Endothelial cell of umbilical vein (primary cell): Measurements from ENCODE around the gene PFKFB3. TPM values are rescaled to one million over a fixed set of nuclear protein-coding genes. Genes with fewer than 3 reads are reported as not detected.
A peak's percentile ranks its signal among the peaks of the same experiment; 100 is the strongest.
"Not testable (repeated sequence)": the region's sequence is repeated elsewhere in the genome, so short reads cannot be mapped to it uniquely, and the experiment has no call there.

ENCODE experiments used
- BruUV-seq: library from RNA; stranded (reverse); fragments of 400-500 nt; replicated peaks from 2 replicates; lab custom pipeline; 2021; lab: Mats Ljungman, UMichigan
- CTCF ChIA-PET: fragments of 300-600, 350-600 bp; sonication (Branson Sonifier 250); formaldehyde crosslinking; loops from one replicate; lab custom pipeline; 2021; ENCODE audit warnings: antibody characterized with exemption, inconsistent platforms; lab: Charles Lee
- POLR2A ChIA-PET: fragments of 300-600, 350-600 bp; sonication (Branson Sonifier 250); formaldehyde crosslinking; loops from one replicate; lab custom pipeline; 2021; ENCODE audit warnings: antibody characterized with exemption, inconsistent platforms; lab: Charles Lee
- DNase-seq: peaks from one replicate; pipeline ENCODE4 v3.0.0-alpha.2; 2011; ENCODE audit warnings: low read depth, low spot score
- FAIRE-seq: peaks from 2 replicates; lab custom pipeline; 2011; peaks lifted over from hg19 to GRCh38; lab: Jason Lieb, UNC
- H2AFZ ChIP-seq: 2 replicates; pipeline ENCODE4 v1.6.0; 2012; ENCODE audit warnings: low read depth, low read length, control low read depth, inconsistent platforms
- H3K27ac ChIP-seq: 2 replicates; pipeline ENCODE4 v1.5.1; 2011; ENCODE audit warnings: low read depth, mild to moderate bottlenecking, control low read depth, low read length, moderate library complexity; ENCODE audit not compliant: insufficient read depth
- H3K27me3 ChIP-seq, 2 experiments: 2 replicates each; pipeline versions ENCODE4 v1.6.0 to v1.6.1; 2011; ENCODE audit warnings: low read length in 2 of 2, mixed read lengths in 1 of 2; ENCODE audit not compliant: control insufficient read depth in 2 of 2, insufficient read depth in 2 of 2
- H3K36me3 ChIP-seq, 2 experiments: 2 replicates in 1 of 2; 3 replicates in 1 of 2; pipeline ENCODE4 v1.5.1; 2011; ENCODE audit warnings: low read length in 2 of 2, mild to moderate bottlenecking in 1 of 2, moderate library complexity in 1 of 2; ENCODE audit not compliant: control insufficient read depth in 2 of 2, insufficient read depth in 2 of 2; ENCODE audit errors: extremely low read depth in 1 of 2
- H3K4me1 ChIP-seq: 3 replicates; pipeline ENCODE4 v1.5.1; 2011; ENCODE audit warnings: mild to moderate bottlenecking, low read length; ENCODE audit not compliant: control insufficient read depth, insufficient read depth; ENCODE audit errors: extremely low read depth
- H3K4me2 ChIP-seq: 2 replicates; pipeline ENCODE4 v1.6.1; 2011; ENCODE audit warnings: low read length, control low read depth, mixed read lengths; ENCODE audit not compliant: insufficient read depth
- H3K4me3 ChIP-seq, 3 experiments: fragments of 200-600 bp in 1 of 3; sonication (generic), shearing (Covaris generic) in 1 of 3; replicated peaks in 1 of 3; 2 replicates each; pipeline ENCODE4 v1.5.1; 2011 to 2016; ENCODE audit warnings: control low read depth in 3 of 3, low read length in 3 of 3, mild to moderate bottlenecking in 2 of 3, inconsistent platforms in 1 of 3, low read depth in 1 of 3, moderate library complexity in 1 of 3; ENCODE audit not compliant: insufficient read depth in 1 of 3
- H3K79me2 ChIP-seq: 2 replicates; pipeline ENCODE4 v1.6.0; 2012; ENCODE audit warnings: low read length, inconsistent platforms; ENCODE audit not compliant: control insufficient read depth, insufficient read depth
- H3K9ac ChIP-seq: replicated peaks from 2 replicates; pipeline ENCODE3; 2011; ENCODE audit warnings: low read length, control low read depth; ENCODE audit not compliant: insufficient read depth; ENCODE audit errors: extremely low read depth
- H3K9me1 ChIP-seq: replicated peaks from 3 replicates; pipeline ENCODE4 v1.6.0; 2011; ENCODE audit warnings: mild to moderate bottlenecking, low read length; ENCODE audit not compliant: control insufficient read depth, insufficient read depth; ENCODE audit errors: extremely low read depth
- H3K9me3 ChIP-seq: replicated peaks from 2 replicates; pipeline ENCODE4 v1.5.1; 2012; ENCODE audit warnings: low read length, inconsistent platforms; ENCODE audit not compliant: control insufficient read depth, insufficient read depth
- H4K20me1 ChIP-seq: replicated peaks from 2 replicates; pipeline ENCODE3; 2011; ENCODE audit warnings: mild to moderate bottlenecking, low read length; ENCODE audit not compliant: control insufficient read depth, insufficient read depth; ENCODE audit errors: extremely low read depth
- CTCF ChIP-seq, 2 donors: IDR thresholded peaks; 1 replicate in 1 of 2; 2 replicates in 1 of 2; pipeline ENCODE4 v1.5.1; 2011; ENCODE audit warnings: low read length in 2 of 2, mild to moderate bottlenecking in 2 of 2, moderate library complexity in 2 of 2, control low read depth in 1 of 2, inconsistent platforms in 1 of 2, low read depth in 1 of 2; ENCODE audit not compliant: insufficient read depth in 1 of 2; ENCODE audit errors: extremely low read depth in 1 of 2
- EZH2 ChIP-seq: IDR thresholded peaks from 2 replicates; pipeline ENCODE4 v1.6.1; 2012; ENCODE audit warnings: borderline replicate concordance, low read depth, mild to moderate bottlenecking, moderate library complexity, low read length, inconsistent platforms; ENCODE audit not compliant: severe bottlenecking
- FOS ChIP-seq: IDR thresholded peaks from 2 replicates; pipeline ENCODE4 v1.6.1; 2011; ENCODE audit warnings: mild to moderate bottlenecking, low read length, moderate library complexity, borderline replicate concordance; ENCODE audit not compliant: insufficient read depth
- GATA2 ChIP-seq: IDR thresholded peaks from 2 replicates; pipeline ENCODE4 v1.7.0; 2011; ENCODE audit warnings: low read depth, mild to moderate bottlenecking, moderate library complexity, mixed read lengths, low read length; ENCODE audit not compliant: insufficient read length, insufficient read depth
- JUN ChIP-seq: IDR thresholded peaks from 2 replicates; pipeline ENCODE4 v1.6.1; 2011; ENCODE audit warnings: borderline replicate concordance, low read depth; ENCODE audit not compliant: insufficient read length, insufficient read depth
- MAX ChIP-seq: IDR thresholded peaks from 2 replicates; pipeline ENCODE4 v1.6.1; 2011; ENCODE audit not compliant: insufficient read depth, insufficient read length
- MYC ChIP-seq: IDR thresholded peaks from one replicate; pipeline ENCODE4 v1.6.1; 2011; ENCODE audit warnings: mild to moderate bottlenecking, low read depth, low read length
- POLR2A ChIP-seq: IDR thresholded peaks from 2 replicates; pipeline ENCODE4 v1.6.1; 2012; ENCODE audit warnings: low read depth, mild to moderate bottlenecking, control low read depth, low read length
- POLR2AphosphoS5 ChIP-seq: IDR thresholded peaks from 2 replicates; pipeline ENCODE4 v1.6.1; 2012; ENCODE audit warnings: low read depth, mild to moderate bottlenecking, control low read depth, low read length, moderate library complexity; ENCODE audit not compliant: insufficient read depth
- dilution Hi-C: fragments of 300-500 bp; cut with MboI; formaldehyde crosslinking; loops from one replicate; pipeline ENCODE4 v1.15.0; 2019; ENCODE audit warnings: low sequenced_read_pairs; ENCODE audit not compliant: extremely low pct_ligation_motif_present
- intact Hi-C: fragments of 100-400 bp; cut with micrococcal nuclease; formaldehyde crosslinking; loops from one replicate; pipeline ENCODE4 v1.10.0; 2022
- polyA plus RNA-seq, 4 experiments: library from polyadenylated mRNA; depleted of rRNA in 3 of 4; stranded (reverse) in 3 of 4; unstranded in 1 of 4; fragments of >200 nt; gene quantifications; 2 replicates each; pipeline versions ENCODE4 v1.2.1 to v1.2.3, GENCODE V29; 2011 to 2012; ENCODE audit warnings: missing spikeins in 1 of 4
- total RNA-seq: library from RNA; stranded (reverse); gene quantifications from 2 replicates; pipeline ENCODE4 v1.2.3, GENCODE V29; 2021

Gene PFKFB3
- total and polyA plus RNA-seq, 2 donors (not counting 3 experiments of a cell fraction or from before 2014, with no cell fraction given), result 15.8 to 33.7 TPM

GRCh38 chr10:6238587-6239212, 36.0 kb downstream of the PFKFB3 start:
- H3K4me2 ChIP-seq, result peak overlapping the region; percentile 56
- BruUV-seq, FAIRE-seq, H3K9me3 ChIP-seq, H2AFZ ChIP-seq, DNase-seq, H4K20me1 ChIP-seq, POLR2A ChIA-PET, H3K27me3 ChIP-seq, H3K9me1 ChIP-seq, H3K36me3 ChIP-seq, dilution Hi-C loops, H3K4me3 ChIP-seq, H3K79me2 ChIP-seq: not testable (repeated sequence)
- CTCF ChIA-PET, result interaction anchor here (1.1 to 4.0 kb wide), 3 partner anchors 36 to 163 kb away, joined by 3 to 18 read pairs (median 5); partner anchors contain the start of gene PFKFB3
- H3K27ac ChIP-seq, result peak overlapping the region; percentile 50
- peaks cover 13% of the 10 kb centered on the region for H3K4me1 ChIP-seq
- peak overlapping the region; percentile 20 for H3K9ac ChIP-seq
- intact Hi-C loops, result loop anchor here (1.0 to 2.0 kb wide), 4 partner anchors 34 to 293 kb away; no protein-coding TSS in a partner anchor

GRCh38 chr10:6239213-6239991, 36.7 kb downstream of the PFKFB3 start:
- Histone ChIP-seq H3K36me3 (peaks cover 0 to 1% of the 10 kb centered on the region in 2 experiments), H2AFZ (no peak overlapping the region), H3K79me2 (no peaks in the 10 kb centered on the region), H3K27me3 (no peaks in the 10 kb centered on the region), H3K9me1 (no peaks in the 10 kb centered on the region), H4K20me1 (no peaks in the 10 kb centered on the region), H3K4me2 (peak overlapping the region; percentile 56), H3K9ac (peak overlapping the region; percentile 20), H3K4me3 (no peak overlapping the region), H3K27ac (peak overlapping the region; percentile 50), H3K4me1 (peaks cover 13% of the 10 kb centered on the region), H3K9me3 (no peaks in the 10 kb centered on the region)
- TSS peak; percentile 65 for BruUV-seq
- POLR2A ChIA-PET, result no interaction called here
- intact Hi-C loops (loop anchor here (1.0 to 2.0 kb wide), 4 partner anchors 35 to 294 kb away; no protein-coding TSS in a partner anchor), dilution Hi-C loops (no loop called here)
- DNase-seq (peak; percentile 94), FAIRE-seq (peak; percentile 99)
- TF ChIP-seq FOS, result peak; percentile 100
- TF ChIP-seq MYC, result no peak
- TF ChIP-seq EZH2, result no peak
- TF ChIP-seq JUN, result peak; percentile 98
- TF ChIP-seq MAX, result no peak
- TF ChIP-seq POLR2AphosphoS5, result peak; percentile 90
- TF ChIP-seq GATA2, result peak; percentile 27
- no peak for TF ChIP-seq POLR2A
- TF ChIP-seq CTCF (IDR thresholded peaks at IDR 0.05; ENCODE audit: extremely low read depth in 1 of 2, insufficient read depth in 1 of 2, low read depth in 1 of 2, low read length in 2 of 2), result no peak
- CTCF ChIA-PET, result interaction anchor here (1.1 to 4.0 kb wide), 3 partner anchors 37 to 162 kb away, joined by 3 to 18 read pairs (median 5); partner anchors contain the start of gene PFKFB3
